Adrenal gland (tissue), 5 donors: ENCODE measurements around the gene YKT6.

Experiments
- POLR2A ChIP-seq, 2 donors: fragments of 450-650 bp; IDR thresholded peaks; one replicate each; pipeline ENCODE4 v1.6.1; 2017; ENCODE audit warnings: antibody characterized with exemption in 2 of 2, mild to moderate bottlenecking in 2 of 2, moderate library complexity in 1 of 2
- TF ChIP-seq, protein P1 (sequence below), 6 experiments: fragments of 450-650 bp in 4 of 6; fragments of 200-600 bp in 2 of 6; sonication (generic) in 1 of 6; IDR thresholded peaks; 1 replicate in 5 of 6; 2 replicates in 1 of 6; pipeline versions ENCODE4 v1.5.1 to v1.8.0; 2016 to 2021; ENCODE audit warnings: antibody characterized with exemption in 6 of 6, mild to moderate bottlenecking in 2 of 6, moderate library complexity in 1 of 6
- donor health status: DM: no; HTN: no; CAD: no.

DNA sequence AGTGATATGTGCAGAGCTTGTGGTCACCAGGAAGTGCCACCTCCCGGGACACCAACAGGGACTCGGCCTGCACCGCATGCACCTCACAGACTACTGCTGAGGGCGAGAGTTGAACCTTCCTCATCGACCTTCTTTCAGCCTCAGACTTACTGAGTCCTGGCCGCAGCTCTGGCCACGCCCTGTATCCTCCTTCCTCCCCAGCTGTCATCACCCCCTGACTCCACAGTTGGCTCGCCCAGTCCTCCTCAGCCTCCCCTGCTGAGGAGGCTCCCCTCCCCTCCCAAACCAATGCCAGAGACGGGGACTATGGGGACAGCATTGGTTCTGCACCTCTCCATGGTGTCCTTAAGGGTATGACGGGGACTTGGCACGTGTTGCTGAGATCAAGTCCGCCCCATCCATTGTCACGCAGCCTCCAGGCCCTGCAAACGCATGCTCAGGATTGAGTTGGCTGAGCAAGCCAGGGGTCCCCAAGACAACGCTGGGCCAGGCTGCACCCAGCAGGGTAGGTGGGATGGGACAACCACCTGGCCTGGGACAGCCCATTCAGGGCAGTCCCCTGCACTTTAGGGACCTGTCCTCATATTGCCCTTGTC is 49.0 kb downstream of the YKT6 start:
- TF ChIP-seq, protein P1, sequence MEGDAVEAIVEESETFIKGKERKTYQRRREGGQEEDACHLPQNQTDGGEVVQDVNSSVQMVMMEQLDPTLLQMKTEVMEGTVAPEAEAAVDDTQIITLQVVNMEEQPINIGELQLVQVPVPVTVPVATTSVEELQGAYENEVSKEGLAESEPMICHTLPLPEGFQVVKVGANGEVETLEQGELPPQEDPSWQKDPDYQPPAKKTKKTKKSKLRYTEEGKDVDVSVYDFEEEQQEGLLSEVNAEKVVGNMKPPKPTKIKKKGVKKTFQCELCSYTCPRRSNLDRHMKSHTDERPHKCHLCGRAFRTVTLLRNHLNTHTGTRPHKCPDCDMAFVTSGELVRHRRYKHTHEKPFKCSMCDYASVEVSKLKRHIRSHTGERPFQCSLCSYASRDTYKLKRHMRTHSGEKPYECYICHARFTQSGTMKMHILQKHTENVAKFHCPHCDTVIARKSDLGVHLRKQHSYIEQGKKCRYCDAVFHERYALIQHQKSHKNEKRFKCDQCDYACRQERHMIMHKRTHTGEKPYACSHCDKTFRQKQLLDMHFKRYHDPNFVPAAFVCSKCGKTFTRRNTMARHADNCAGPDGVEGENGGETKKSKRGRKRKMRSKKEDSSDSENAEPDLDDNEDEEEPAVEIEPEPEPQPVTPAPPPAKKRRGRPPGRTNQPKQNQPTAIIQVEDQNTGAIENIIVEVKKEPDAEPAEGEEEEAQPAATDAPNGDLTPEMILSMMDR (IDR thresholded peaks at IDR 0.05) = no peak
- no peak for TF ChIP-seq POLR2A (IDR thresholded peaks at IDR 0.05)
